ENCODE results near the gene MKS1.

Gene MKS1

DNA sequence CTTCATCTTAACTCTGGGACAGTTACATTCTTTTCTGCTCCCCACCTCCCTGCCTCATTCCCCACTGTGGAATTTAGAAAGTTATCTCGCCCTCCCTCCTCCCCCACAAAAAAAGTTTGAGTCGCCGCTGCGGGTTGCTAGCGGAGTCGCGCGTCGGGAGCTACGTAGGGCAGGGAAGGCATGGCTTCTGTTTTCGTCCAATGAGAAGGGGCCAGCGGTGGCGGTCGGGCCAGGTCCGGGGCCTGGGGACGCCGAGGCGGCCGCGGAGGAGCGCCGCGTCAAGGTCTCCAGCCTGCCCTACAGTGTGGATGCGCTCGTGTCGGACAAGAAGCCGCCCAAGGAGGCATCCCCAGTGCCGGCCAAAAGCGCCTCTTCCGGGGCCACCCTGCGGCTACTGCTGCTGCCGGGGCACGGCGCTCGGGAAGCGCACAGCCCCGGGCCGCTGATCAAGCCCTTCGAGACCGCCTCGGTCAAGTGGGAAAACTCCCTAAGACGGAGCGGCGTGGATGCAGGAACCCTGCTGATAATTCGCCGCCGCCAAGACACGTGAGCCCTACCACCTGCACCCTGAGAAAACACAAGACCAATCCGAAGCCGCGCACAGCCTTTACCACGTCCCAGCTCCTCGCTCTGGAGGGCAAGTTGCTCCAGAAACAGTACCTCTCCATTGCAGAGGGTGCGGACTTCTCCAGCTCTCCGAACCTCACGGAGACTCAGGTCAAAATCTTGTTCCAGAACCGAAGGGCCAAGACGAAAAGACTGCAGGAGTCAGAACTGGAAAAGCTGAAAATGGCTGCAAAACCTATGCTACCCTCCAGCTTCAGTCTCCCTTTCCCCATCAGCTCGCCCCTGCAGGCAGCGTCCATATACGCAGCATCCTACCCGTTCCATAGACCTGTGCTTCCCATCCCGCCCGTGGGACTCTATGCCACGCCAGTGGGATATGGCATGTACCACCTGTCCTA is 61.9 kb downstream of the MKS1 start:
- DNase-seq, result peak; percentile 70
